C4-2B (cell line): ENCODE results near the gene PNPLA5.

Experiments
- H3K27ac ChIP-seq: fragments of 450-650 bp; 2 replicates; pipeline ENCODE4 v1.5.1; 2017
- ZFX ChIP-seq: fragments of 450-650 bp; IDR thresholded peaks from 2 replicates; pipeline ENCODE4 v1.6.1; 2017
- TF ChIP-seq, protein P1 (sequence below): fragments of 450-650 bp; conservative IDR thresholded peaks from 2 replicates; pipeline ENCODE4 v1.5.1; 2017; ENCODE audit warnings: mild to moderate bottlenecking

Gene PNPLA5

DNA sequence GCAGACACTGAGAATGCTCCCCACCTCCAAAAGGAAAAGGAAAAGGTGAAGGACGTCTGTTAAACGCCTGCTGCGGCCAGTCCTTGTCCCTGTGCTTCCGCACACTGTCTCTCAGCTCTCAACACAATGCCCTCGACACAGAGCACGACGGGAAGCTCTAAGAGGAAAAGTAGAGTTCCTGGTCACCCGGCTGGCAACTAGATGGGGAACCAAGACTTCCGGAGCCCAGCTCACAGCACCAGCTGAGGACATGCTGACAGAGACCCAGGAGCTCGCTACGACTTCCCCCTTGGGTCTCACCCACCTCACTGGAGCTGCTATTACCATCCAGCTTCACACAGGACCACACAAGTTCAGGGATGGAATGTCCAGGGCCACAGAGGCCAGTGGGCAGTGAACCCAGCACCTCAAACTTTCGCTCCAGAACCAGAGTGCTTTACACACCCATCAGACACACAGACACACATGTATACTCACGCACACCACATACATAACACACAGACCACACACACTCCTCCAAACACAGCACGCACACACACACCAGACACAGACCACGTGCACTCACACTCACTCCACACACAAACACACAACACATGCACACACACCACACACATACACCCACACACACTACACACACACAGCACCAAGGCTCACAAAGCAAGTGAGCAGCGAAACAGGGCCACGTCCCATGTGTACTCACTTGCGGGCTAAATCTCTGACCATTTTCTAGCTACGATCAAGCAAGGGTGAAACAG, 39.1 kb downstream of the PNPLA5 start:
- H3K27ac ChIP-seq = no peak overlapping the region
- TF ChIP-seq, protein P1, sequence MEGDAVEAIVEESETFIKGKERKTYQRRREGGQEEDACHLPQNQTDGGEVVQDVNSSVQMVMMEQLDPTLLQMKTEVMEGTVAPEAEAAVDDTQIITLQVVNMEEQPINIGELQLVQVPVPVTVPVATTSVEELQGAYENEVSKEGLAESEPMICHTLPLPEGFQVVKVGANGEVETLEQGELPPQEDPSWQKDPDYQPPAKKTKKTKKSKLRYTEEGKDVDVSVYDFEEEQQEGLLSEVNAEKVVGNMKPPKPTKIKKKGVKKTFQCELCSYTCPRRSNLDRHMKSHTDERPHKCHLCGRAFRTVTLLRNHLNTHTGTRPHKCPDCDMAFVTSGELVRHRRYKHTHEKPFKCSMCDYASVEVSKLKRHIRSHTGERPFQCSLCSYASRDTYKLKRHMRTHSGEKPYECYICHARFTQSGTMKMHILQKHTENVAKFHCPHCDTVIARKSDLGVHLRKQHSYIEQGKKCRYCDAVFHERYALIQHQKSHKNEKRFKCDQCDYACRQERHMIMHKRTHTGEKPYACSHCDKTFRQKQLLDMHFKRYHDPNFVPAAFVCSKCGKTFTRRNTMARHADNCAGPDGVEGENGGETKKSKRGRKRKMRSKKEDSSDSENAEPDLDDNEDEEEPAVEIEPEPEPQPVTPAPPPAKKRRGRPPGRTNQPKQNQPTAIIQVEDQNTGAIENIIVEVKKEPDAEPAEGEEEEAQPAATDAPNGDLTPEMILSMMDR = no peak
- TF ChIP-seq ZFX = no peak

DNA sequence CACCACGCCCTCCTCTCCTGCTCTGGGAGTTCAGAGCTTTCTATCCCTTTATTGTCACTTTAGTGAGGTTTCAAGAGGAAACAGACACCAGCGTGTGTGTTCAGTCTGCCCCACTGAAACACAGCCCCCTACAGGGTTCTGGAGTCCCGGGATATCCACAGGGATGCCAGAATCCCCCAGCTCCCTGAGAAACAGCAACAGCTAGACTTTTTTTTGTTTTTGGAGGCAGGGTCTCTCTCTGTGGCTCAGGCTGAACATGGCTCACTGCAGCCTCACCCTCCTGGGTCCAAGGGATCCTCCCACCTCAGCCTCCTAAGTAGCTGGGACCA, 39.9 kb downstream of the PNPLA5 start:
- H3K27ac ChIP-seq = no peak overlapping the region
- TF ChIP-seq, protein P1 = no peak
- no peak for TF ChIP-seq ZFX

DNA sequence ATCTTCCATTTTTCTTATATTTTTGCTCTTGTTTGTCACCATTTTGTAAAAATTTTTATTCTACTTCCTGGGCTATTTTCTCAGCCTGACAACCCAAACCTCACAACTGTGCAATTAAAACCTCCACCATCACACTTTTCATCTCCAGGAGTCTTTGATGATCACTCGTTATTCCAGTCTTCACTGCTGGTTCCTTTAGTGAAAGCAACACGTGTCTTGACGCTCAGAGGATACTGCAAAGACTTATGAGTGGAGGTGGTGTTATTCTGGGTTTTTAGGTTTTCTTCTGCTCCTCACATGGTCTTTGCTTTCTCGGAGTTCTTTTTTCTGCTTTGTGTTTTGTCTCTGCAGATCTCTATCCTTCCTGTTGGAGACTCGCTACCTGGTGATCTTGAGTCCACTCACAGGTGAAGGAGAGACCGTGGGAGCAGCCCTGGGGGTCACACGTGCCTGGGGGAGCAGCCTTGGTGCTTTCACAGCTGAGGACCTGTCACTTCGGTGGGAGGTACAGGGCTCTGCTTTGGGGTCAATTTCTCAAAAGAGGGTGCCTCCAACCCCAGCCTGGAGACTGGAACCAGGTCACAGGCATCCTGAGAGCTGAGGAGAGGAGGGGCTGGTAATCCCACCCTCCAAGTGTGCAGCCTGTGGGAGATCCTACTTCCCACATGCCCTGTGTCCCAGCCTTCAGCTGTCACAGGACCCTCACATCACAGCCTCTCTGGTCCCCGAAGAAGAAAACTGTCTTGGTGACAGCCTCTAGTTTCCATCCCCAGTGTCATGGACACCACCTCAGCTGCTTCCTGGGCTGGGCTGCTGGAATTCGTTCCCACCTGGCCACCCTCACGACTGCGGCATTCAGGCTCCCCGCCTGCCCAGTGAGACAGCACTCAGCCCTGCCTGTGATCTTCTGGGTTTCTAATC, 40.5 kb downstream of the PNPLA5 start:
- TF ChIP-seq, protein P1 = no peak
- no peak for TF ChIP-seq ZFX
- no peak overlapping the region for H3K27ac ChIP-seq

DNA sequence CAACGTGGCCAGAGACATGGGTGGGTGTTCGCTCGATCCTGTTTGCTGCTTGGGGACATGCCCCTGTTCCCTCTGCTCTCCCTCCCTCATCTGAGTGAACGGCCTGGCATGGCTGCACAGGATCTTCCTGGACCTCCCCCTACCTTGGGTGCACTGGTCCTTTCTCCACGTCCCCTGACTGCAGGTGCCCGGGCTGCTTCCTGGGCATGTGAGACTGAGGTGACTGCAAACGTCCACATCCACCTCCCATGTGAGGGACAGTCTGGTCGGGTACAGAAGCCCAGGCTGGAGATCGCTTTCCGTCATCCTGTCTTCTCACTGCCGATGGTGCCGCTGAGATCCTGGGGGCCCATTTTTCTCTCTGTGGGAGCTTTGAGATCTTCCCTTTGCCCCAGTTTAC, 41.3 kb downstream of the PNPLA5 start:
- no peak overlapping the region for H3K27ac ChIP-seq
- TF ChIP-seq, protein P1 = no peak
- TF ChIP-seq ZFX = no peak

DNA sequence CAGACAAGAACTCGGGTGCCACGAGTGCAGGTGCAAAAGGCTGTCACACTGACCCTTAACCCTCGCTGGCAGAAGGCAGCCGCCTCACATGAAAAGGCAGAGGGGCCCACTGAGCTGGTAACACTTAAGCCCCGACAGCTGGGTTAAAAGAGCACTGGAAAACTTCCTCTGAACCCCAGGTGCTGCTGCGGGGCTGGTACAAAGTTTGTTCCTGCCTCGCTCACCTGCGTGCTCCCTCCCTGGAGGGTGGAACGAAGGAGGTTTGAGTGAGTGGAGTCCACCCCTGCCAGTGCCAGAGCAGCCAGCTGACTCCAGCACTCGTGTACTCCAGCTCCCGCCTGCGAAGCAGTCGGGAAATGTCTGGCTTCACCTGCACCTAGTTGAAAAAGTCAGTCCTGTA, 42.1 kb downstream of the PNPLA5 start:
- H3K27ac ChIP-seq = no peak overlapping the region
- TF ChIP-seq, protein P1 = no peak
- TF ChIP-seq ZFX = no peak

DNA sequence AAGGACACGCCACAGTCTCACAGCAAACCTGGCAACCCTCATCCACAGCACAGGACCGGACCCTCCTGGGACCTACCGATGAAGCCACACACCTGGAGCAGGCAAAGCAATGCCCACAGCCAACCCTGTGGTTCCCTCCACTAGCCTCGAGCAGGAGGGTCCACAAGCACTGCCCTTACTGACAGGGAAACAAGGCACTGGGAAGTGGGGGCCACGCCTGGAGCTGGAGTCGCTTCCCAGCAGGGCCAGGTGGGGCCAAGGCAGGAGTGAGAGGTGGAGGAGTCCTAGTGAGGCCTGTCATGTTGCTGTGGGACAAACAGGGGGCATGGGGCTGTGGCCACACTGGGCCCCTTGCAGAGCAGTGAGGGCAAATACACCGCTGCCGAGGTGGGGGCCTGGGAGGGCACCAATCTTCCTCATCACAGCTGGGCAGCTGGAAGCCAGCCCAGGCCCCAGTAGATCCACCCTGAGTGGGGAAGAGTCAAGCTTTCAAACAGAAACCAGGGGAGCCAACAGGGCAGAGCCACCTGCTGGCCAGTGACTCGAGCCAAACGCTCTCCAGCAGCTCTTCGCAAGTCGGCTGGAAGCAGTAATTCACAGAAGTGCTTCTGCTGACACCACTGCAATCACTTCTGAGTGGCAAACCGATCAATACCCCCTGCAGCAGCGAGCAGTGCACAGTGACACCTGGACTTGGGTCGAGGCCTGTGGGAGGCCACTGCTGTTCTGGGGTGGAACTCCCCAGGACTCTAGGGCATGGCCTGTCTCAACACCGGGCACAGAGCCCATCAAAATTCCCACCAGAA, 43.2 kb downstream of the PNPLA5 start:
- no peak overlapping the region for H3K27ac ChIP-seq
- TF ChIP-seq, protein P1 = peak; percentile 66
- TF ChIP-seq ZFX = no peak
